Dedifferentiated amniotic fluid mesenchymal stem cell (primary cell): Measurements from ENCODE around the gene CCDC178.

Source experiments
- DNase-seq: peaks from one replicate; pipeline ENCODE4 v3.0.0-alpha.2; 2016; ENCODE audit errors: extremely low spot score

The CCDC178 gene

DNA sequence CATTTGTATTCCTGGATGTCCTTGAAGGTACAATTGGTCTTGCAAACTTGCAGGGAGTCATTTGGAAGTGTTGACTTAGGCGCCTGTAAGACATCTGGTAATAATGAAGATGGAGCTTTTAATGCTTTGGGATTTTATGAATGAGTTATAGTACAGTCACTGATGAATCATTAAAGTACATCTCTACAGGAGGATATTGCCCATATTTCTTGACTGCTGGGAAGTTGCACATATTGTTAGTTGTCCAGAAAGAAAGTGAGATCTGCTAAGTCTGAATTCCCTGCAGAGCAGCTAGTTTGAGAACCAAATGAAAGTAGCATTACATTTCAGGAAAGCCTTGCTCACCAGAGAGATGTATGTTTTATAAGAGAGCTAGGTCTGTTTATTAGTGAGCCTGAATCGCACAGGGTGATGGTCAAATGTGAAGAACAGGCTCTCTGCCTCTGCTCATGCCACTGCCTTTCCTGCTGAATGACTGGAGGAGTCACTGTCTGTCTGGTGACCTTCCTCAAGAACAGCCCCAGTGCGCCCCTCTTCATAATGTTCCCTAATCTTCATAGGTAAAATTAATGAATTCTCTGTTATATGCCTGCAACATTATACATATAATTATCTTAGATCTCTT, 528.7 kb downstream of the CCDC178 start:
- no peak for DNase-seq

DNA sequence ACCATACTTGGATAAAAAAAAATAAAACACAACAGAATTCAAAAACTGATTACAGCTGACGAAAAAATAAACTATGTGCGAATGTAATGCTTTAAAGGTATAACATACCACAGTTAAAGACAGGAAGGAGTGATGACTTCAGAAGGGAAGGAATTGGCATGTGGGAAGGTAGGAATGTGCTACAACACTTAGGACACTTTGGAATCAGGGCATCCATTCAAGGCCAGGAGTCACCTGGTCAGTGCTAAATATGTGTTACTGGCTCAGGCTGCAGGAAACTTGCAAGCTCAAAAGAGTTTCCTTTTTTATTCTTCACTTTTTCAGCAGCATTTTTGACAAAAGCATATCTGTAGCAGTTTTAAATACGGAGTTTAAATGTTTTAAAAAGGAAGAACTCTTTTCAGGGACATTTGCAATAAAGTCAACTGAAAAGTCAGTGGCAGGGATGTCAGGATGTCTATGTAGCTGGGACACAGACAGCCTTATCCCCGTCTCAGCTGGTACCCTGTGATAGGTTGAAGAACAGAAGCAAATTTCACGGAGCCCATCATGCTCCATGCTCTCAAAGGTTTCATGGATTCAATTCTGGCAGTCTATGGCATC, 529.7 kb downstream of the CCDC178 start:
- DNase-seq: no peak

DNA sequence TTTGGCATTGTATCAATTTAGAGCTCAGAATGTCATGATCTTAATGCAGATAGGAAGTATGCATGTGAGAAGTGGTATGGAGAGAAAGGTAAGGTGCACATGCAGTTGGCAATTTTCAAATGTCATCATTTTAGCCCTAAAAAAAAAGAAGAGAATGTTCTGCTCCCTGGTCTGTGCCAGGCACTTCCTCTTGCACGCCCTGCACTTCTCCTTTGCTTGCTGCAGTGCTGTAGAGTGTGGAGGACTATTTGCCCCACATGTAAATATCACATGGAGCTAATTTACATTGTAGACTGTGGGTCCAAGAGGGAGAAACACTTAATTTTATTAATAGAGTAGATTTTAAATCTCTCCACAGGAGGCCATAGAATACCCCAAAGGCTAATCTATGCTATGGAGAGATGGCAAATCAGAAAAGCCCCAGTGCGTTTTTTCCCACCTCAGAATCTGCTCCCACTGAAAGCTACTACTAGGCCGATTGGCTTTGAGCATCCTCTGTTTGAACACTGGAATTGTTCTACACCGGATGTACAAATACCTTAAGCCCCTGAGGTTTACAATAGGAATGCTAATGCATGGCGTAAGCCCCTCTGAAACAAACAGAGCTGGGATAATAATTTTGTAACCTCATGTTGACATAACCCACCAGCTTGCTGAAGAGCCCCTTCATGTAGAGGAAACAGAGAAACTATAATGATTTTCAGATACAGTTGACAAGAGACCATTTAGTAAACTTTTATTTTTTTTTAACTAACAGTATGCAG, 530.5 kb downstream of the CCDC178 start:
- no peak for DNase-seq

DNA sequence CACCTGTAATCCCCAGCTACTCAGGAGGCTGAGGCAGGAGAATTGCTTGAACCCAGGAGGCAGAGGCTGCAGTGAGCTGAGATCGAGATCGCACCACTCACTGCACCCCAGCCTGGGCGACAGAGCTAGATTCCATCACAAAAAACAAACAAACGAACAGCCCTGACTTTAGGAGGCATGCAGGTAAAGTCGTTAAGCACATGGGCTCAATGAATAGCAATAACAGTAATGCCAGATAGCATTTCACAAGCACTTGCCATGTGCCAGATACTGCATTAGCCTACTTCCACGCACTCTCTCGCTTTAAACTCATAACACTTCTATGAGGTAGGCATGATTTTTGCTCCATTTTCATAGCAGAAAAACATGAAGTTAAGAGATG, 532.1 kb downstream of the CCDC178 start:
- DNase-seq: no peak

DNA sequence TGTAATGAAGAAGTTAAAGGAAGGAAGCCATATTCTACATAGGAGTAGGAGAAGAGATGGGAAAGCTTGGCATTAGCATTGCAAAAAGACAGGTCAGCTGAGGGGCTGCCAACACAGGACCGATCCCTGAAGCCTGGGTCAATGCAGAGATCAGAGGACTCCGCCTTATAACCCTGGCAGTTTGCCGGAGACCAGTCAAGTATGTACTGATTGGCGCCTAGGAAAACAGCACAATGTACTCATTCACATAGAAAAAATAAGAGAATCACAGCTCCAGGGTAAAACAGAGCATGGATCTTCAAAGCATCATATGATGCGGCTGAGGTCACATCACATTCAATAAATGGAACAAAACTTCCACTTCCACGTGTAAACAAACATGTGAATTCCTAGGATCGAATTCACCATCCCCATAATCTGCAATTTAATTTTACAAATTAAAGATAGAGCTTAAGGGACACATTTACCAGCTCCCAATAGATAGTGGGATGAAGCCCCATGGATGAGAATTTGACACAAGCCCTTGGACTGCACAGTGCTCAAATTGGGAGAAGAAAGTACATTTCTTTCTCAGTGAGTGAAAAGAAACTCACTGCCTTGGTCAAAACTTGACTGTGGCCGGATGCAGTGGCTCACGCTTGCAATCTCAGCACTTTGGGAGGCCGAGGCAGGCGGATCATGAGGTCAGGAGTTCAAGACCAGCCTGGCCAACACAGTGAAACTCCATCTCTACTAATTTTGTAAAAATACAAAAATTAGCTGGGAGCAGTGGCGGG, 532.7 kb downstream of the CCDC178 start:
- DNase-seq: no peak

DNA sequence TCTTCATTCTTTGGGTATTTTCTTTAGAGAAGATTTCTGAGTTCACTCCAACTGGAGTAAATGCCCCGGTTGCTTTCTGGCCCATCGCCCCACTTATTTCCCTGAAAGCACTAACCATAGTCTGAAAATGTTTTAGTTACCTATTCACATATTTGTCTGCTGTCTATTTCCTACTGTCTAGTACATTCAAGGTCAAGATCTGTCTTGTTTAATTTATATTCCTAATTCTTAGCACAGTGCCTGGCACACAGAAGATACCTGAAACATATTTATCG, 533.3 kb downstream of the CCDC178 start:
- DNase-seq: no peak

DNA sequence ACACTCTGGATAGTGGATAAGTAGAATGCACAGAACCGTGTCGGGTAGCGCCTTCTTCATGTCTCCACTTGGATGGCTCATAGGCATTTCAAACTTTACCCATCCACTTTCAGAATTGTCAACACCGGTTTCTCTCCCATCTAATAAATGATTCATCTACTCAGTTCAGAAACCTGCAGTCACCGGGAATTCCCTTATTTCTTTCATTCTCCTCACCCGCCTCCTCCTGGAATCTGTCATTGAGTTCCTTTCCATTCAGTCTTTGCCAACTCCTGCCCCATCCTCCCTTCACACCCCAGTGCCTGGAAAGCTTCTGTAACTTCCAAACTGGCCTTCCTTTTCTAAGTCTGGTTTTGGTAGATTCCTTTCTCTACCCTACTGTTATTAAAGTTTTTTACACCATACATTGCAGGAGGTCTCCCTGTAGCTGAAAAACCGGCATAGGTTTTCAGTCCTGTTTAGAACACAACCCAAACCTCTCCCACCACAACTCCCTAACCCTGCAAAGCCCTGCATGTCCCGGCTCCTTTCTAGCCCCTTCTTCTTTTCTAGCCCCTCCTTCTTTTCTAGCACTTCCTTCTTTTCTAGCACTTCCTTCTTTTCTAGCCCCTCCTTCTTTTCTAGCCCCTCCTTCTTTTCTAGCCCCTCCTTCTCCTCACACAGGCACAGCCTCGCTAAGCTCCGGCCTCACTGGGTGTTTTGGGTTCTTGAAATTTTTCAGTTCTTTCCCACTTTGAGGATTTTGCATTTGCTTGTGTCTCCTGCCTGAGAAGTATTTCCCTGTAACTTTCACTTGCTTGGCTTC, 533.8 kb downstream of the CCDC178 start:
- DNase-seq: no peak

DNA sequence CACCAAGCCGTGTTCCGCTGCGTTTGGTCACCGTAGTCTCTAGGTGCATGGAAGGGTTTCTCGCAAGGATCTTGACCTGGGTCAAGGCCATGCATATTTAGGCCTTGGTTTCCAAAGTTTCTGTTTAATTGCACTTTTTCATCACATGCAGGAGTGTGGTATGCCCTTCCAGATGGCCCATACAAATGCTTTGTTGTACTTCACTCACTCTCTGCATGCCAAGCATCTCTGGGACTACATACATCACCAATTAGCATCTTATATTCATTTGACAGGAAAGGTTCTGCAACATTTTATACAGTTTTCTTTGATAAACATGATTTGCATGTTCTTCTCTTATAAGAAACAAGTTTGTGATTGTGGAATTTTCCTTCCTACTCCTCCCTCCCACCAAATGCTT, 534.9 kb downstream of the CCDC178 start:
- DNase-seq: no peak

DNA sequence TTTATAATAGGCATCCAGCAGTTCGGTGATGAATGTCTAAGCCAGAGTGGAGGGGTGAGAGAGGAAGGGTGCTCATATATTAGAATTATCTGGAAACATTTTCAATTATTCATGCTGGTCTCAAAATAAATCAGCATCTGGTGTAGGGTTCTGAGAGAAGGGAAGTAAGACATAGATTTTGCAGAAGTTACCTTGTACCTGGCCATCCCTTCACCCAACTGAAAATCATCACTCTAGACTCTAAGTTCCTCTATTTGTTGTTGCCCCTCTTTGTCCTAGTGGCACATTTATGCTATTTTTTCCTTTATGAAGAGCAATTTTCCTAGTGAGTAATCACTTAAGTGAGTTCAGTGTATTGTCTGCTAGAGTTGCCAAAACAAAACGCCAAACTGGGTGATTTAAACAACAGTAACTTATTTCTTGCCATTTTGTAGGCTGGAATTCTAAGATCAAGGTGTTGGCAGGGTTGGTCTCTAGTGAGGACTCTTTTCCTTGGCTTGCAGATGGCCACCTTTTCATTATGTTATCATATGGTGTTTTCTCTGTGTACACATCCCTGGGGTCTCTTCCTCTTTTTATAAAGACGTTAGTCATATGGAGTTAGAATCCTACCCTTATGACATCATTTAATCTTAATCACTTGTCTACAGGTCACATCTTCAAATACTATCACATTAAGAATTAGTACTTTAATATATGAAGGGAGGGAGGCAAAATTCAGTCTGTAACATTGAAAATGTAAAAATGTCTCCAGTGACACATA, 537.8 kb downstream of the CCDC178 start:
- no peak for DNase-seq

DNA sequence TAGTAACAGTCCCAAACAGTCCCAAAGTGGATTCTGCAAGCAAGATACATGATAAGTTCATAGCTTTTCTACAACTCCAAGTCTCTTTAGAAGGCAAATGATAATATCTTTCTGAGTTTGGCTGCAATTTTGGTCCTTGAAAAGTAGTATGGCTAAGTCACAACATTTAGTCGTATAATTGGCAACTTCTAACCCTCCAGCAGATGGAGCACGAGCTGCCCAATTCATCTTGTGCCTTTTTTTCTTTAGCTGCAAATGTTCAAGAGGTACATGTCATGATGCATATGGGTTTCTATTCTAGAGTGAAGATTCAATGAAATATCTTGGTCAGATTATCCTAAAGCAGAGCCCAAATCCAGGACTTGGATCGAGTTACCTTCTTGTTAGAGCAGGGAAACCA, 540.7 kb downstream of the CCDC178 start:
- no peak for DNase-seq

DNA sequence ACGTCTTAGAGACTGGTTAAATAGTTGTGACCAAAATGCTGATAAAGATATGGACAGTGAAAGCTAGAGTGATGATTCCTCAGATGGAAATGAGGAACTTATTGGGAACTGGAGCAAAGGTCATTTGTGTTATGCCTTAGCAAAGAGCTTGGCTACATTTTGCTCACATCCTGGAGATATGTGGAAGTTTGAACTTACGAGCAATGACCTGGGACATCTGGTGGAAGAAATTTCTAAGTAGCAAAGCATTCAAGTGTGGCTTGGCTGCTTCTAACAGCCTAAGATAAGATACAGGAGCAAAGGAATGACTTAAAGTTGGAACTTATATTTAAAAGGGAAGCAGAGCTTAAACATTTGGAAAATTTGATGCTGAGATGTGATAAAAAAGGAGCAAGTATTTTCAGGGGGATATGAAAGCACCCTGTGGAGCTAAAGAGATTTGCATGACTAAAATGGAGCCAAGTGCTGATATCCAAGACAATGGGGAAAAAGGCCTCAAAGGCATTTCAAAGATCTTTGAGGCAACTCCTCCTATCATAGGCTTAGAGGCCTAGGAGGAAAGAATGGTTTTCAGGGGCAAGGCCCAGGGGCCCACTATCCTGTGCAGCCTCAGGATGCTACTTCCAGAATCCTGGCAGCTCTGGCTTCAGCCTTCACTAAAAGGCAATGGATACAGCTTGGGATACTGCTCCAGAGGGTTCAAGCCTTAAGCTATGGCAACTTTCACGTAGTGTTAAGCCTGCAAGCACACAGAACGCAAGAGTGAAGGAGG, 543.6 kb downstream of the CCDC178 start:
- DNase-seq: no peak

DNA sequence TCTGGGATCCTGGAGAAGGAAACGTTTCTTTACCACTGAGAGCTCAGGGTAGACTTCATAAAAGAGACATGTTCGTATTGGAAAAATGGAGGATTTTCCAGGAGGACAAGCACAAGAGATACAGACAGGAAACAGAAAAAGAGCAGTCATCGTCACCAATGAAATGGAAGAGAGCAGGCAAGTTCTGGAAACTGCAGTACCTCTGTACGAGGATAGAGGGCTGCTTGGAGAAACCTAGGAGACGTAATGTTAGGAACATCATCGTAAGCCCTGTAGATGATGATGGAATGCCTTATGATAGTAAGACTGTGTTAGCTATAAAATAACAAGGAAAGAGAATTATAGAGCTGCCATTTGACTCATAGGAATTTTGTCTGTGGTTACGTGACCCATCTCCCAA, 546.6 kb downstream of the CCDC178 start:
- no peak for DNase-seq

DNA sequence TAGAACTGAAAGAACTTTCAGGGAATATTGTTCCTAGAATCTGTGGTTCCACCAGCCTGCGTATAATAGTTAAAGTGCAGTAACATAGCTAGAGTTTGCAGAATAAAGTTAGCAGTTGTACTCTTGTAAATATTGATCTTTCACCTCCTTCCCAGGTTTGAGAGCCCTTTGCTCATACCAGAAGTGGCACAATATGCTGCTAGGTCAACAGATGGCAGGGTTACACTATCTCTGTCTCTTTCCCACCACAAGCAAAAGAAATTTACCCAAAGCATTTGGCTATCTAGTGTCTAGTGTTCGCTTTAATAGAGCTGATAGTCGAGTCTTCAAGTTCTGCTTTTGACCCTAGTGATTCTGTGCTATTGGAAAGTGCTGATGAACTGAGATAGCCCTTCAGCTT, 548.7 kb downstream of the CCDC178 start:
- no peak for DNase-seq

DNA sequence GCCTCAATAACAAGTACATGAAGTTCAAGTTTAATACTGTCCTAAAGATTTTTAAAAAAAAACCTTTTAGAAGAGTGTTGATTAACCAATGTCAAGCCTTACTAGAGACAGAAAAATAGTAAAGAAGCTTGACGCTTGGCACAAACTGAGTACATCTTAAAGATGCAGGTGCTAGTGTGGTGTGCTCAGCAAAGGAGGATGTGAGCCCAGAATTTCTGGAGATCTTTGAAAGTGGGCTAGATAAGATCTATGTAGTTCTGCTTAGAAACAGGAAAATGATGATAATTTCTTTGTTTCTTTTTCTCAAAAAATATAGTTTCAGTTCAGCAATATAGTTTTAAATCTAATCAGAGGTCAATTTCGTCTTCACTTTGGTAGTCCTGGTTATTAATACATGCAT, 549.4 kb downstream of the CCDC178 start:
- DNase-seq: no peak

DNA sequence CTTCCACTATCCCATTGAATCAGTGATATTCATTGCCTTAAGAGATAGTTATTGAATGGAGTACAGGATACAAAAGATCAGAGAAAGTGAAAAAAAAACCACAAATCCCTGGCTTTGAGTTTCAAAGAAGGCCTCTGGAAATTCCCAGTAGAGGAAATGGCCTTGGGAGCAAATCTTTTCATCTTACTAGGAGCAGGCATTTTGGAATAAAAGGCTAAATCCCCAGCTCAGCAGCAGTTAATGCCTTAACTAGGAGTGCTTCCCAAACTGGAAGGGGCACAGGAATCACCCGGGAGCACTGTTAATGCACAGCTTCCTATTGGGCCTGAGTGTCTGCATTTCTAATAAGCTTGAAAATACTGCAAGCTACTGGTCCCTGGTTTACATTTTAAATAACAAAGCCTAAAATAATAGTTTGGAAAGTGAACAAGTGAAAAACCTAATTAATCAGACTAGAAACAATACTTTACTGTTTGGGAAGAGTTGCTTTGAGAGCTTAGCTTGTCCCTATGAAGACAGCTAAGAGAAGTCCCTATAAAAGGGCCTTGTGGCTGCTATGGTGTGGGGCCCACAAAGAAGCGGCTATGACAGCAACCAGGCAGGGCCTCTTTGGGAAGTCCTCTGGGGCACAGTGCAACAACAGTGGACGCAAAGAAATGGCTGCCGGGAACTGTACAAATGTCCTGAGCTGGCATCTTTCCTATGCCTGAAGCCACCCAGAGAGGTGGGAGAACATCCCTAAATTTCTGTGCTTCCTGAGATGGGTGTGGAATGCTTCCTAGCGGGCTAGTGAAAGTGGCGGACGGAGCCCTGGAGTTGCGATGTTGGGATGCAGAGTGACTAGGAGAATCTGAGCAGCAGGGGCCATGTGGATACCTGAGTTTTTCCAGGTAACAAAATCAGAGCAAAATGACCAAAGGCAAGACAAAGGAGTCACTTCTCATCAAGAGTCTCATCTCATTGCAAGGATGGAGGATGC, 550.6 kb downstream of the CCDC178 start:
- no peak for DNase-seq

DNA sequence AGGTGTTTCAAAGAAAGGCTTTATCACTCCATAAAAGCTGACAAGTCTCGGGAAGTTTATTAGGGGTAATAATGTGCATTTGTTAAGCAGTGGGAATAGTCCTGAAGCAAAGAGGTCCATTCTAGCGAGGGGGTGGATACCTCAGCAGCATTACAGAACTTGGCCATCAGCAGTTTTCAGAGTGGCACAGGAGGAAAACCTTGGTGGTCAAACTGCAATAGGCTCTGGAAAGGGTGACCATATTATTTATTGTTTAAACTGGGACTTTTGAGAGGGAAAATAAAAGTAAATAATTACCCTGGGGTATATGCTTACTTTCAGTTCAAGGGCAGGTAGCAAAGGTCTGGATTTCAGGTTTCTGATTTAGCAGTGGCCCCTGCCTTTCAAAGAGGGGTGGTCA, 552.2 kb downstream of the CCDC178 start:
- DNase-seq: no peak
